ENCODE measurements around the gene RYR2. TPM values are rescaled to one million over a fixed set of nuclear protein-coding genes. Genes with fewer than 3 reads are reported as not detected.

The RYR2 gene
- total RNA-seq, 1 experiment from 2014 or later = 3.4 TPM

DNA sequence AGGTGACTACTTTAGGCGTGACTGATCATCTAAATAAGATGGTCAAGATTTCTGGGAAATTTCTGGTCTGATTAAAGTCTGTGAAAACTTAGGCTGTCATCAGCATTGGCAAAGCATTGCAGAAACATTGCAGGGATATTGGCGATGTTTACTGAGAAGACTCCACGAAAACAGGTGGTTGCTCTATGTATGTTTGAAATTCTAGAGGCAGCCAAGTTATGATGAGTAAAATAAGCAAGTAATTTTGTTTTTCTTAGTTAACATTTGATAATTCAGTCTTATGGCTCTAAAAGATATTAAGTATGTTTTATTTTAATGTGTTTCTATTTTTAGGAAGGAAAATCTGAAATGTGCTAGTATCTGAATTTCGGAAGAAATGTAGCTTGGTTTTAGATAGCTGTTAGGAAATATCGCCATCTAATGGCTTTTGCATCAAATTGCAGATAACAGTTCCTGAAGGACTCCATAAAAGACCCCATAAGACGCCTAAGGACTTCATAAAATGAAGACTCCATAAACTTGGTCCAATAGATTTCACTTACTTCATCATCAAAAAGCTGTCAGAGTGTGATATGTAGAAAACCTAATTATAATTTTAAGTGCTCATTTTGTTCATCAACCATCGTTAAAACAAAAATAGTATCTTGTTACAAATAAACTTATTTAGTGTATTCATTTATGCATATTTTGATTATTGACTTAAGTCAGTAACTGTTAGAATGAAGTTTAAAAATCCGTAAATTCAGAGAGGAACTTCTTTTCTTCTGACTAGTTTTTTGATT is 344.6 kb downstream of the RYR2 start:
- H3K9me3 Mint-ChIP-seq = no peaks in the 10 kb centered on the region
- Histone ChIP-seq H3K18ac (ENCODE audit: insufficient read length, low read depth, low read length) (no peak overlapping the region), H2AFZ (ENCODE audit: low read length) (no peak overlapping the region), H2BK120ac (ENCODE audit: low read depth, low read length, poor library complexity, severe bottlenecking) (no peak overlapping the region), H2BK12ac (ENCODE audit: insufficient read length, low read depth, low read length) (no peak overlapping the region), H3K79me2 (ENCODE audit: insufficient read depth, low read length) (no peaks in the 10 kb centered on the region), H3K4me1 (ENCODE audit: insufficient read depth, low read length) (no peaks in the 10 kb centered on the region), H2BK20ac (ENCODE audit: low read depth, low read length, poor library complexity, severe bottlenecking) (no peak overlapping the region), H3K23ac (ENCODE audit: insufficient read length, low read depth, low read length) (no peak overlapping the region), H3K9me3 (ENCODE audit: control insufficient read depth, low read depth, low read length) (no peaks in the 10 kb centered on the region), H3K23me2 (ENCODE audit: insufficient read length, low read depth, low read length, poor library complexity, severe bottlenecking) (no peaks in the 10 kb centered on the region), H2BK15ac (ENCODE audit: low read depth, low read length) (no peak overlapping the region), H4K5ac (ENCODE audit: insufficient read length, low read depth, low read length) (no peak overlapping the region), H3K14ac (ENCODE audit: insufficient read depth, low read length) (no peak overlapping the region), H2BK5ac (ENCODE audit: insufficient read length, low read length) (no peak overlapping the region), H4K8ac (replicated peaks; ENCODE audit: insufficient read length, low read depth, low read length) (no peak overlapping the region), H3K79me1 (ENCODE audit: insufficient read depth, low read depth, low read length, poor library complexity, severe bottlenecking) (no peaks in the 10 kb centered on the region), H3K56ac (ENCODE audit: insufficient read length, low read depth, low read length) (no peak overlapping the region), H3T11ph (ENCODE audit: low read length) (no peak overlapping the region), H3K27ac (ENCODE audit: insufficient read length, low read depth, low read length) (no peak overlapping the region), H3K9ac (ENCODE audit: extremely low read depth, insufficient read length, low read length) (no peak overlapping the region), H3K27me3 (ENCODE audit: insufficient read depth, low read length) (no peaks in the 10 kb centered on the region), H2AK5ac (ENCODE audit: insufficient read length, low read length) (no peak overlapping the region), H4K91ac (ENCODE audit: insufficient read length, low read depth, low read length) (no peak overlapping the region), H4K20me1 (ENCODE audit: control insufficient read depth, insufficient read depth, insufficient read length) (no peaks in the 10 kb centered on the region), H3K4me2 (ENCODE audit: insufficient read depth, insufficient read length, low read length) (no peak overlapping the region), H3K4ac (ENCODE audit: low read depth, low read length) (no peak overlapping the region)
- no peaks in the 10 kb centered on the region for H3K27me3 Mint-ChIP-seq (ENCODE audit: low read depth)
- TF ChIP-seq, protein P1, sequence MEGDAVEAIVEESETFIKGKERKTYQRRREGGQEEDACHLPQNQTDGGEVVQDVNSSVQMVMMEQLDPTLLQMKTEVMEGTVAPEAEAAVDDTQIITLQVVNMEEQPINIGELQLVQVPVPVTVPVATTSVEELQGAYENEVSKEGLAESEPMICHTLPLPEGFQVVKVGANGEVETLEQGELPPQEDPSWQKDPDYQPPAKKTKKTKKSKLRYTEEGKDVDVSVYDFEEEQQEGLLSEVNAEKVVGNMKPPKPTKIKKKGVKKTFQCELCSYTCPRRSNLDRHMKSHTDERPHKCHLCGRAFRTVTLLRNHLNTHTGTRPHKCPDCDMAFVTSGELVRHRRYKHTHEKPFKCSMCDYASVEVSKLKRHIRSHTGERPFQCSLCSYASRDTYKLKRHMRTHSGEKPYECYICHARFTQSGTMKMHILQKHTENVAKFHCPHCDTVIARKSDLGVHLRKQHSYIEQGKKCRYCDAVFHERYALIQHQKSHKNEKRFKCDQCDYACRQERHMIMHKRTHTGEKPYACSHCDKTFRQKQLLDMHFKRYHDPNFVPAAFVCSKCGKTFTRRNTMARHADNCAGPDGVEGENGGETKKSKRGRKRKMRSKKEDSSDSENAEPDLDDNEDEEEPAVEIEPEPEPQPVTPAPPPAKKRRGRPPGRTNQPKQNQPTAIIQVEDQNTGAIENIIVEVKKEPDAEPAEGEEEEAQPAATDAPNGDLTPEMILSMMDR (conservative IDR thresholded peaks at IDR 0.05) = peak; percentile 91
- H3K4me3 Mint-ChIP-seq = no peak overlapping the region
- DNase-seq = no peak
- no peaks in the 10 kb centered on the region for H3K36me3 Mint-ChIP-seq (ENCODE audit: insufficient read depth in 1 of 3, low read depth in 3 of 3)
- peaks cover 3% of the 10 kb centered on the region in 2 experiments; a peak in 2 of 4 replicates for H3K4me1 Mint-ChIP-seq
- WGBS (ENCODE audit: extremely low coverage, insufficient read length, low lambda C conversion rate) = no CpG with 5 or more reads among the region's 8 CpGs
- no peak overlapping the region for H3K27ac Mint-ChIP-seq
